ENCODE measurements around the gene F7.

Gene F7

GRCh38 chr13:113091211-113091771 is 14.3 kb upstream of the F7 start:
- no peak for TF ChIP-seq CTCF (IDR thresholded peaks at IDR 0.05)

GRCh38 chr13:113091891-113092775 is 13.5 kb upstream of the F7 start:
- no peak for TF ChIP-seq CTCF (IDR thresholded peaks at IDR 0.05)

- no peak for TF ChIP-seq CTCF (IDR thresholded peaks at IDR 0.05)
Observed at GRCh38 chr13:113092776-113093579, 12.6 kb upstream of the F7 start.

GRCh38 chr13:113093580-113094409 is 11.8 kb upstream of the F7 start:
- no peak for TF ChIP-seq CTCF (IDR thresholded peaks at IDR 0.05)

GRCh38 chr13:113094410-113094800 is 11.2 kb upstream of the F7 start:
- TF ChIP-seq CTCF (IDR thresholded peaks at IDR 0.05), result no peak

- no peak for TF ChIP-seq CTCF (IDR thresholded peaks at IDR 0.05)
Observed at GRCh38 chr13:113095146-113096051, 10.2 kb upstream of the F7 start.
